Keratinocyte (primary cell): ENCODE measurements around the gene TCF20.

ENCODE experiments used
- CTCF ChIP-seq, 3 experiments: IDR thresholded peaks in 1 of 3; conservative IDR thresholded peaks in 1 of 3; optimal IDR thresholded peaks in 1 of 3; 2 replicates in 2 of 3; 3 replicates in 1 of 3; pipeline versions ENCODE3 to v1.5.1; 2011; ENCODE audit warnings: low read length in 3 of 3, mild to moderate bottlenecking in 3 of 3, moderate library complexity in 2 of 3, control low read depth in 1 of 3, inconsistent platforms in 1 of 3; ENCODE audit not compliant: insufficient read depth in 2 of 3; ENCODE audit errors: extremely low read depth in 1 of 3
- EZH2 ChIP-seq: IDR thresholded peaks from one replicate; pipeline ENCODE4 v1.6.1; 2012; ENCODE audit warnings: inconsistent platforms, mild to moderate bottlenecking, low read length, moderate library complexity

DNA sequence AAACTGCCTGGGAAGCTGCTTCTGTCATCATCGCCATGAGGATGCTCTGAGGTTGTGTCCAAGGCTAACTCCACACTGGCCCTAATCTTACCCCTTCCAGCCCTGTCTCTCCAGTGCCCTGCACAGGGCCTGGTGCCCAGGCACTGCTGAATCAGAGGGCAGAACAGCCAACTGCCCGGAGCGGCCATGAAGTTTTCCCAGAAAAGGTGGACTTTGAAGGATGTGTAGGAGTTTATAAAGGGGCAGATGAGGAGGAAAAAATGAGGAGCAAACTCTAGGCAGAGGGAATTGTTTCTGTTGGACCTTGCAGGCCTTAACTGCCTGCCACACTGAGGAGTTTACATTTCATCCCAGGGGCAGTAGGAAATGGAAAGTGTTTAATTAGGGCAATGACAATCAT, 39.4 kb upstream of the TCF20 start:
- no peak for TF ChIP-seq CTCF (optimal IDR thresholded peaks at IDR 0.05 in 1 of 3, IDR thresholded peaks at IDR 0.05 in 1 of 3, conservative IDR thresholded peaks at IDR 0.05 in 1 of 3; ENCODE audit: extremely low read depth in 1 of 3, insufficient read depth in 2 of 3, low read length in 3 of 3)
- no peak for TF ChIP-seq EZH2
